ENCODE measurements around the gene PHF14. TPM values are rescaled to one million over a fixed set of nuclear protein-coding genes. Genes with fewer than 3 reads are reported as not detected.

The PHF14 gene
- total RNA-seq, 2 donors from 2014 or later: 32.5 to 48.2 TPM

- no peak overlapping the region for H3K27ac Mint-ChIP-seq
- no peak for ATAC-seq
- DNase-seq (ENCODE audit: low spot score in 2 of 2): no peak
- no peaks in the 10 kb centered on the region for H3K9me3 Mint-ChIP-seq
- H3K36me3 Mint-ChIP-seq: no peaks in the 10 kb centered on the region
Observed at GRCh38 chr7:11206177-11206899, 232.7 kb downstream of the PHF14 start.

GRCh38 chr7:11207565-11207964 lies 233.9 kb downstream of the PHF14 start:
- Mint-ChIP-seq H3K36me3 (no peaks in the 10 kb centered on the region), H3K27ac (no peak overlapping the region), H3K9me3 (no peaks in the 10 kb centered on the region)
- DNase-seq (ENCODE audit: low spot score in 2 of 2) (no peak), ATAC-seq (no peak)

- Mint-ChIP-seq H3K27ac (no peak overlapping the region), H3K36me3 (no peaks in the 10 kb centered on the region), H3K9me3 (no peaks in the 10 kb centered on the region)
- no peak for ATAC-seq
- DNase-seq (ENCODE audit: low spot score in 2 of 2): no peak
Observed at GRCh38 chr7:11208883-11209465, 235.3 kb downstream of the PHF14 start.

GRCh38 chr7:11210374-11210773 lies 236.7 kb downstream of the PHF14 start:
- peak in 1 of 2 donors; percentile 78 for ATAC-seq
- DNase-seq (ENCODE audit: low spot score in 2 of 2): no peak

GRCh38 chr7:11212080-11212711 lies 238.5 kb downstream of the PHF14 start:
- peak in 1 of 2 donors; percentile 42 for DNase-seq (ENCODE audit: low spot score in 2 of 2)
- H3K9me3 Mint-ChIP-seq: no peaks in the 10 kb centered on the region
- H3K36me3 Mint-ChIP-seq: no peaks in the 10 kb centered on the region
- ATAC-seq: peak in 1 of 2 donors; percentile 70
- no peak overlapping the region for H3K27ac Mint-ChIP-seq

More at GRCh38 chr7:11210374-11210773, 236.7 kb downstream of the PHF14 start:
- Mint-ChIP-seq H3K27ac (no peak overlapping the region), H3K9me3 (no peaks in the 10 kb centered on the region), H3K36me3 (no peaks in the 10 kb centered on the region)

- DNase-seq (ENCODE audit: low spot score in 2 of 2) (no peak), ATAC-seq (no peak)
- Mint-ChIP-seq H3K9me3 (no peaks in the 10 kb centered on the region), H3K36me3 (no peaks in the 10 kb centered on the region), H3K27ac (no peak overlapping the region)
Observed at GRCh38 chr7:11212816-11213215, 239.1 kb downstream of the PHF14 start.

- DNase-seq (ENCODE audit: low spot score in 2 of 2) (no peak), ATAC-seq (peak in 1 of 2 donors; percentile 20)
- Mint-ChIP-seq H3K36me3 (no peaks in the 10 kb centered on the region), H3K9me3 (no peaks in the 10 kb centered on the region), H3K27ac (no peak overlapping the region)
Observed at GRCh38 chr7:11213266-11213665, 239.6 kb downstream of the PHF14 start.

- Mint-ChIP-seq H3K27ac (no peak overlapping the region), H3K36me3 (no peaks in the 10 kb centered on the region), H3K9me3 (no peaks in the 10 kb centered on the region)
- DNase-seq (ENCODE audit: low spot score in 2 of 2) (no peak), ATAC-seq (no peak)
Observed at GRCh38 chr7:11216276-11216675, 242.6 kb downstream of the PHF14 start.

- Mint-ChIP-seq H3K36me3 (no peaks in the 10 kb centered on the region), H3K9me3 (no peaks in the 10 kb centered on the region), H3K27ac (no peak overlapping the region)
- ATAC-seq (peak in 1 of 2 donors; percentile 43), DNase-seq (ENCODE audit: low spot score in 2 of 2) (no peak)
Observed at GRCh38 chr7:11217848-11218565, 244.3 kb downstream of the PHF14 start.
